SK-N-SH (cell line): Measurements from ENCODE around the gene AGBL4.

ENCODE experiments used
- EZH2phosphoT487 ChIP-seq: fragments of 200-600 bp; sonication (generic); IDR thresholded peaks from 2 replicates; pipeline ENCODE4 v1.6.1; 2017; ENCODE audit warnings: low read depth, mixed run types, mild to moderate bottlenecking, antibody characterized with exemption, moderate library complexity, borderline replicate concordance
- POLR2AphosphoS5 ChIP-seq: IDR thresholded peaks from 2 replicates; pipeline ENCODE4 v1.6.1; 2012; ENCODE audit warnings: low read depth, low read length
- TF ChIP-seq, protein P1 (sequence below): IDR thresholded peaks from 2 replicates; pipeline ENCODE4 v1.6.1; 2012; ENCODE audit warnings: mild to moderate bottlenecking, low read depth, low read length, moderate library complexity
- TF ChIP-seq, protein P2 (sequence below): fragments of 200-600 bp; sonication (generic); IDR thresholded peaks from 2 replicates; pipeline ENCODE4 v1.6.1; 2017; ENCODE audit warnings: antibody characterized with exemption, mild to moderate bottlenecking, moderate library complexity

DNA sequence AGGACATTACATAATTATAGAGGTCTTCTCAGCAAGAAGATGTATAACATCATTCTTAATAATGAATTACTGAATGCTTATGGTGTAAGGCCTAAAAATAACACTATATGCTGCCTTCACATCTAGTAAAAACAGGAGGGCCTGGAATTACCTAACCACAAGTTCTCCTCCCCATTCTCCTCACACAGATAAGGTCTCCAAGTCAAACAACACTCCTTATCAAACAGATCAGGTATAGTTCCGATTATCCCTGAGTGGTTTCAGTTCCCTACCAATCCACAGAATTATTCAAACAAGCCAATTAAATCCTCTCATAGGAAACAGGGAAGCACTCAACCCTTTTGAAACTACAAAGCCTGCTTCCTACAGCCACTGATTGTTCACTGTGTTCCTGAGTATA lies 4.0 kb upstream of the AGBL4 start:
- TF ChIP-seq, protein P1, sequence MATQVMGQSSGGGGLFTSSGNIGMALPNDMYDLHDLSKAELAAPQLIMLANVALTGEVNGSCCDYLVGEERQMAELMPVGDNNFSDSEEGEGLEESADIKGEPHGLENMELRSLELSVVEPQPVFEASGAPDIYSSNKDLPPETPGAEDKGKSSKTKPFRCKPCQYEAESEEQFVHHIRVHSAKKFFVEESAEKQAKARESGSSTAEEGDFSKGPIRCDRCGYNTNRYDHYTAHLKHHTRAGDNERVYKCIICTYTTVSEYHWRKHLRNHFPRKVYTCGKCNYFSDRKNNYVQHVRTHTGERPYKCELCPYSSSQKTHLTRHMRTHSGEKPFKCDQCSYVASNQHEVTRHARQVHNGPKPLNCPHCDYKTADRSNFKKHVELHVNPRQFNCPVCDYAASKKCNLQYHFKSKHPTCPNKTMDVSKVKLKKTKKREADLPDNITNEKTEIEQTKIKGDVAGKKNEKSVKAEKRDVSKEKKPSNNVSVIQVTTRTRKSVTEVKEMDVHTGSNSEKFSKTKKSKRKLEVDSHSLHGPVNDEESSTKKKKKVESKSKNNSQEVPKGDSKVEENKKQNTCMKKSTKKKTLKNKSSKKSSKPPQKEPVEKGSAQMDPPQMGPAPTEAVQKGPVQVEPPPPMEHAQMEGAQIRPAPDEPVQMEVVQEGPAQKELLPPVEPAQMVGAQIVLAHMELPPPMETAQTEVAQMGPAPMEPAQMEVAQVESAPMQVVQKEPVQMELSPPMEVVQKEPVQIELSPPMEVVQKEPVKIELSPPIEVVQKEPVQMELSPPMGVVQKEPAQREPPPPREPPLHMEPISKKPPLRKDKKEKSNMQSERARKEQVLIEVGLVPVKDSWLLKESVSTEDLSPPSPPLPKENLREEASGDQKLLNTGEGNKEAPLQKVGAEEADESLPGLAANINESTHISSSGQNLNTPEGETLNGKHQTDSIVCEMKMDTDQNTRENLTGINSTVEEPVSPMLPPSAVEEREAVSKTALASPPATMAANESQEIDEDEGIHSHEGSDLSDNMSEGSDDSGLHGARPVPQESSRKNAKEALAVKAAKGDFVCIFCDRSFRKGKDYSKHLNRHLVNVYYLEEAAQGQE = no peak
- TF ChIP-seq POLR2AphosphoS5 (no peak), EZH2phosphoT487 (no peak)
- TF ChIP-seq, protein P2, sequence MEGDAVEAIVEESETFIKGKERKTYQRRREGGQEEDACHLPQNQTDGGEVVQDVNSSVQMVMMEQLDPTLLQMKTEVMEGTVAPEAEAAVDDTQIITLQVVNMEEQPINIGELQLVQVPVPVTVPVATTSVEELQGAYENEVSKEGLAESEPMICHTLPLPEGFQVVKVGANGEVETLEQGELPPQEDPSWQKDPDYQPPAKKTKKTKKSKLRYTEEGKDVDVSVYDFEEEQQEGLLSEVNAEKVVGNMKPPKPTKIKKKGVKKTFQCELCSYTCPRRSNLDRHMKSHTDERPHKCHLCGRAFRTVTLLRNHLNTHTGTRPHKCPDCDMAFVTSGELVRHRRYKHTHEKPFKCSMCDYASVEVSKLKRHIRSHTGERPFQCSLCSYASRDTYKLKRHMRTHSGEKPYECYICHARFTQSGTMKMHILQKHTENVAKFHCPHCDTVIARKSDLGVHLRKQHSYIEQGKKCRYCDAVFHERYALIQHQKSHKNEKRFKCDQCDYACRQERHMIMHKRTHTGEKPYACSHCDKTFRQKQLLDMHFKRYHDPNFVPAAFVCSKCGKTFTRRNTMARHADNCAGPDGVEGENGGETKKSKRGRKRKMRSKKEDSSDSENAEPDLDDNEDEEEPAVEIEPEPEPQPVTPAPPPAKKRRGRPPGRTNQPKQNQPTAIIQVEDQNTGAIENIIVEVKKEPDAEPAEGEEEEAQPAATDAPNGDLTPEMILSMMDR = no peak
